BJ (cell line): ENCODE measurements around the gene LTBP4. TPM values are rescaled to one million over a fixed set of nuclear protein-coding genes. Genes with fewer than 3 reads are reported as not detected.
A peak's percentile ranks its signal among the peaks of the same experiment; 100 is the strongest.

Source experiments
- CTCF ChIA-PET: fragments of 350-600 bp; formaldehyde crosslinking; extraction: SDS; loops from one replicate; lab custom pipeline; 2021; ENCODE audit warnings: antibody characterized with exemption, inconsistent platforms; lab: Yijun Ruan, JAX
- POLR2A ChIA-PET: fragments of 300-600 bp; sonication (Branson Sonifier 250); formaldehyde crosslinking; extraction: SDS; loops from one replicate; lab custom pipeline; 2021; ENCODE audit warnings: antibody characterized with exemption; lab: Charles Lee
- DNase-seq: peaks from one replicate; pipeline ENCODE4 v3.0.0-alpha.2; 2011; ENCODE audit warnings: low read depth
- H3K27me3 ChIP-seq: 2 replicates; pipeline ENCODE4 v1.6.0; 2011; ENCODE audit warnings: low read length; ENCODE audit not compliant: control insufficient read depth, insufficient read depth
- H3K36me3 ChIP-seq: 2 replicates; pipeline ENCODE4 v1.5.1; 2011; ENCODE audit warnings: low read length; ENCODE audit not compliant: control insufficient read depth, insufficient read depth
- H3K4me3 ChIP-seq: 2 replicates; pipeline ENCODE4 v1.5.1; 2011; ENCODE audit warnings: low read depth, mild to moderate bottlenecking, control low read depth, low read length
- CTCF ChIP-seq: IDR thresholded peaks from 2 replicates; pipeline ENCODE4 v1.5.1; 2011; ENCODE audit warnings: low read depth, mild to moderate bottlenecking, control low read depth, inconsistent platforms, low read length, moderate library complexity; ENCODE audit not compliant: insufficient read depth
- polyA plus RNA-seq: library from polyadenylated mRNA; depleted of rRNA; stranded (reverse); fragments of >200 nt; gene quantifications from 2 replicates; pipeline ENCODE4 v1.2.3, GENCODE V29; 2011

Gene LTBP4
- polyA plus RNA-seq, 1 experiment, result 14.5 TPM

GRCh38 chr19:40598121-40598917, 2.9 kb upstream of the LTBP4 start:
- H3K27me3 ChIP-seq, result 0 out of 2 replicates have a peak, but pooled peaks cover 2% of the 10 kb centered on the region
- no peak for DNase-seq
- peak overlapping the region; percentile 37 for H3K4me3 ChIP-seq
- H3K36me3 ChIP-seq, result no peaks in the 10 kb centered on the region
- peak; percentile 99 for TF ChIP-seq CTCF
- ChIA-PET CTCF (interaction anchor here (0.6 to 10.4 kb wide), 20 partner anchors 16 to 459 kb away, joined by 3 to 171 read pairs (median 3); partner anchors contain the start of genes BLVRB and SERTAD1), POLR2A (interaction anchor here (0.6 kb wide), 1 partner anchor 135 kb away, joined by 3 read pairs; no protein-coding TSS in a partner anchor)

GRCh38 chr19:40598918-40599307, 2.3 kb upstream of the LTBP4 start:
- no peak for DNase-seq
- POLR2A ChIA-PET, result interaction anchor here (0.6 kb wide), 1 partner anchor 136 kb away, joined by 3 read pairs; no protein-coding TSS in a partner anchor
- CTCF ChIA-PET, result interaction anchor here (0.8 to 10.4 kb wide), 23 partner anchors 11 to 460 kb away, joined by 3 to 171 read pairs (median 4); partner anchors contain the start of genes BLVRB and SERTAD1
- TF ChIP-seq CTCF, result no peak
- H3K27me3 ChIP-seq, result 0 out of 2 replicates have a peak, but pooled peaks cover 2% of the 10 kb centered on the region
- H3K4me3 ChIP-seq, result no peak overlapping the region
- no peaks in the 10 kb centered on the region for H3K36me3 ChIP-seq

- CTCF ChIA-PET, result interaction anchor here (0.6 to 10.4 kb wide), 20 partner anchors 12 to 294 kb away, joined by 3 to 171 read pairs (median 6); partner anchors contain the start of genes BLVRB and SERTAD1
- Histone ChIP-seq H3K4me3 (no peak overlapping the region), H3K27me3 (0 out of 2 replicates have a peak, but pooled peaks cover 2% of the 10 kb centered on the region), H3K36me3 (no peaks in the 10 kb centered on the region)
- TF ChIP-seq CTCF, result no peak
- POLR2A ChIA-PET, result no interaction called here
- no peak for DNase-seq
These were observed 1.8 kb upstream of the LTBP4 start for GRCh38 chr19:40599331-40599901.

GRCh38 chr19:40599902-40600569, 1.1 kb upstream of the LTBP4 start:
- 0 out of 2 replicates have a peak, but pooled peaks cover 2% of the 10 kb centered on the region for H3K27me3 ChIP-seq
- no peak for TF ChIP-seq CTCF
- no peak overlapping the region for H3K4me3 ChIP-seq
- ChIA-PET POLR2A (no interaction called here), CTCF (interaction anchor here (0.6 to 10.4 kb wide), 15 partner anchors 13 to 295 kb away, joined by 3 to 171 read pairs (median 8); partner anchors contain the start of gene BLVRB)
- H3K36me3 ChIP-seq, result no peaks in the 10 kb centered on the region
- no peak for DNase-seq
